ENCODE data around the gene RGS6. TPM values are rescaled to one million over a fixed set of nuclear protein-coding genes. Genes with fewer than 3 reads are reported as not detected.

RGS6 gene
- total and polyA plus RNA-seq, 2 experiments from 2014 or later, result 0.86 to 0.95 TPM

GRCh38 chr14:72010474-72010873 is 78.2 kb downstream of the RGS6 start:
- H3K27ac ChIP-seq, result no peak overlapping the region
- no peaks in the 10 kb centered on the region for H3K4me1 ChIP-seq (ENCODE audit: low read depth)
- H3K36me3 ChIP-seq, result no peaks in the 10 kb centered on the region
- no peak overlapping the region for H3K4me3 ChIP-seq
- no peaks in the 10 kb centered on the region for H3K9me3 ChIP-seq (ENCODE audit: low read depth)
- DNase-seq (ENCODE audit: low read depth in 1 of 2, low spot score in 1 of 2), result no peak
- no peaks in the 10 kb centered on the region for H3K27me3 ChIP-seq
- TF ChIP-seq, protein P1, sequence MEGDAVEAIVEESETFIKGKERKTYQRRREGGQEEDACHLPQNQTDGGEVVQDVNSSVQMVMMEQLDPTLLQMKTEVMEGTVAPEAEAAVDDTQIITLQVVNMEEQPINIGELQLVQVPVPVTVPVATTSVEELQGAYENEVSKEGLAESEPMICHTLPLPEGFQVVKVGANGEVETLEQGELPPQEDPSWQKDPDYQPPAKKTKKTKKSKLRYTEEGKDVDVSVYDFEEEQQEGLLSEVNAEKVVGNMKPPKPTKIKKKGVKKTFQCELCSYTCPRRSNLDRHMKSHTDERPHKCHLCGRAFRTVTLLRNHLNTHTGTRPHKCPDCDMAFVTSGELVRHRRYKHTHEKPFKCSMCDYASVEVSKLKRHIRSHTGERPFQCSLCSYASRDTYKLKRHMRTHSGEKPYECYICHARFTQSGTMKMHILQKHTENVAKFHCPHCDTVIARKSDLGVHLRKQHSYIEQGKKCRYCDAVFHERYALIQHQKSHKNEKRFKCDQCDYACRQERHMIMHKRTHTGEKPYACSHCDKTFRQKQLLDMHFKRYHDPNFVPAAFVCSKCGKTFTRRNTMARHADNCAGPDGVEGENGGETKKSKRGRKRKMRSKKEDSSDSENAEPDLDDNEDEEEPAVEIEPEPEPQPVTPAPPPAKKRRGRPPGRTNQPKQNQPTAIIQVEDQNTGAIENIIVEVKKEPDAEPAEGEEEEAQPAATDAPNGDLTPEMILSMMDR (IDR thresholded peaks at IDR 0.05; ENCODE audit: low read depth, low read length), result no peak

- H3K27me3 ChIP-seq, result no peaks in the 10 kb centered on the region
- H3K9me3 ChIP-seq (ENCODE audit: low read depth), result no peaks in the 10 kb centered on the region
- H3K4me3 ChIP-seq, result no peak overlapping the region
- DNase-seq (ENCODE audit: low read depth in 1 of 2, low spot score in 1 of 2), result no peak
- H3K27ac ChIP-seq, result no peak overlapping the region
- no peaks in the 10 kb centered on the region for H3K36me3 ChIP-seq
- TF ChIP-seq, protein P1 (IDR thresholded peaks at IDR 0.05; ENCODE audit: low read depth, low read length), result no peak
- H3K4me1 ChIP-seq (ENCODE audit: low read depth), result no peaks in the 10 kb centered on the region
These were observed 81.6 kb downstream of the RGS6 start for GRCh38 chr14:72013721-72014345.

DNA sequence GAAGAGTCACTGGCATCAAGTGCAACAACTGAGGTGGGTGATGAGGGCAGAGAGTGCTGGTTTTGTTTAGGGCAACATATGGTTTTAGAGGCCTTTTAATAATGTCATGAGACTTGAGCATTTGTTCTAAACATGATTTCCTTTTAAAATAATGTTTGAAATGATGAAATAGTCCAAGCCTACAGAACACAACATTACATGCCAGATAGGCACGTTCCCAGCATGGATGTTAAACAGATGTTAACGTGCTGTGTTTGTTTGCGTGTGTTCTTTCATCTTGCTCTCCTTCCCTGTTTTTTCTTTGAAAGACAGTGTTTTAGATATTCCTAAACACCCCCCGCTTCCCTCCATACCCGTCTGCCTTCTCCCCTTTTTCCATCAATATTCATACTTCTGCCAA is 82.3 kb downstream of the RGS6 start:
- Histone ChIP-seq H3K27ac (no peak overlapping the region), H3K9me3 (ENCODE audit: low read depth) (no peaks in the 10 kb centered on the region), H3K4me1 (ENCODE audit: low read depth) (no peaks in the 10 kb centered on the region), H3K4me3 (no peak overlapping the region), H3K27me3 (no peaks in the 10 kb centered on the region), H3K36me3 (no peaks in the 10 kb centered on the region)
- no peak for DNase-seq (ENCODE audit: low read depth in 1 of 2, low spot score in 1 of 2)
- TF ChIP-seq, protein P1 (IDR thresholded peaks at IDR 0.05; ENCODE audit: low read depth, low read length), result no peak

DNA sequence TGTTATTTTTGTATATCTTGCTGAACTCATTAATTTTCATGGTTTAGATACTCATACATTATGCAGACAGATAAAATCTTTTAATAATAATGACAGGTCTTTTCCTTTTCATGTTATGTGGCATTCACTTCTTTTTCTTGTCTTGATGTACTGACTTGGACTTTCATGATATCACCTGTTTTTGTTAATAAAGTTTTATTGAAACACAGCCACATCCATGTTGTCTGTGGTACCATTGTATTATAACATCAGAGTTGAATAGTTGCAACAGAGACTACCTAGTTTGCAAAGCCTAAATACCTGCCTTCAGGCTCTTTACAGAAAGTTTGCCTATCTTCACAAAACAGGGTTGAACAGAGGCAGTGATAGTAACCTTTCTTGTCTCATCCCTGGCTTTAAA is 85.1 kb downstream of the RGS6 start:
- TF ChIP-seq, protein P1 (IDR thresholded peaks at IDR 0.05; ENCODE audit: low read depth, low read length), result no peak
- H3K4me3 ChIP-seq, result no peak overlapping the region
- H3K4me1 ChIP-seq (ENCODE audit: low read depth), result no peaks in the 10 kb centered on the region
- no peaks in the 10 kb centered on the region for H3K9me3 ChIP-seq (ENCODE audit: low read depth)
- H3K27me3 ChIP-seq, result no peaks in the 10 kb centered on the region
- no peak for DNase-seq (ENCODE audit: low read depth in 1 of 2, low spot score in 1 of 2)
- no peak overlapping the region for H3K27ac ChIP-seq
- no peaks in the 10 kb centered on the region for H3K36me3 ChIP-seq

- TF ChIP-seq, protein P1 (IDR thresholded peaks at IDR 0.05; ENCODE audit: low read depth, low read length), result no peak
- no peaks in the 10 kb centered on the region for H3K36me3 ChIP-seq
- H3K27me3 ChIP-seq, result no peaks in the 10 kb centered on the region
- H3K4me1 ChIP-seq (ENCODE audit: low read depth), result no peaks in the 10 kb centered on the region
- H3K9me3 ChIP-seq (ENCODE audit: low read depth), result no peaks in the 10 kb centered on the region
- no peak overlapping the region for H3K27ac ChIP-seq
- no peak for DNase-seq (ENCODE audit: low read depth in 1 of 2, low spot score in 1 of 2)
- no peak overlapping the region for H3K4me3 ChIP-seq
These were observed 91.2 kb downstream of the RGS6 start for GRCh38 chr14:72023128-72024042.

Measured in cardiac muscle cell (in vitro differentiated cells and primary cell).